ENCODE results near the gene WBP2. TPM values are rescaled to one million over a fixed set of nuclear protein-coding genes. Genes with fewer than 3 reads are reported as not detected.

The WBP2 gene
- total RNA-seq, 1 experiment from 2014 or later = 51.8 TPM

- Histone ChIP-seq H3K79me2 (ENCODE audit: low read length) (peaks cover 7% of the 10 kb centered on the region; the same call in 1 of the 2 replicates), H3K27ac (ENCODE audit: low read length) (no peak overlapping the region), H2AFZ (ENCODE audit: low read length) (no peak overlapping the region), H3K9me3 (ENCODE audit: low read length) (no peaks in the 10 kb centered on the region), H3F3A (ENCODE audit: low read length, unreplicated experiment) (no peaks in the 10 kb centered on the region), H3K4me1 (ENCODE audit: insufficient read depth, low read length) (peaks cover 19% of the 10 kb centered on the region), H3K4me2 (ENCODE audit: low read length) (no peak overlapping the region), H4K20me1 (ENCODE audit: low read length) (no peaks in the 10 kb centered on the region), H3K27me3 (ENCODE audit: low read length) (no peaks in the 10 kb centered on the region), H3K4me3 (ENCODE audit: low read length) (no peak overlapping the region), H3K9ac (ENCODE audit: low read length) (no peak overlapping the region), H3K36me3 (ENCODE audit: low read depth, low read length) (no peaks in the 10 kb centered on the region; the same call in 1 of the 2 replicates), H3K9me2 (replicated peaks; ENCODE audit: low read length) (no peaks in the 10 kb centered on the region)
- no TSS peak for BruUV-seq (replicated peaks)
- no peak for ATAC-seq
- intact Hi-C loops (cut with micrococcal nuclease) = no loop called here
- TF ChIP-seq, protein P1, sequence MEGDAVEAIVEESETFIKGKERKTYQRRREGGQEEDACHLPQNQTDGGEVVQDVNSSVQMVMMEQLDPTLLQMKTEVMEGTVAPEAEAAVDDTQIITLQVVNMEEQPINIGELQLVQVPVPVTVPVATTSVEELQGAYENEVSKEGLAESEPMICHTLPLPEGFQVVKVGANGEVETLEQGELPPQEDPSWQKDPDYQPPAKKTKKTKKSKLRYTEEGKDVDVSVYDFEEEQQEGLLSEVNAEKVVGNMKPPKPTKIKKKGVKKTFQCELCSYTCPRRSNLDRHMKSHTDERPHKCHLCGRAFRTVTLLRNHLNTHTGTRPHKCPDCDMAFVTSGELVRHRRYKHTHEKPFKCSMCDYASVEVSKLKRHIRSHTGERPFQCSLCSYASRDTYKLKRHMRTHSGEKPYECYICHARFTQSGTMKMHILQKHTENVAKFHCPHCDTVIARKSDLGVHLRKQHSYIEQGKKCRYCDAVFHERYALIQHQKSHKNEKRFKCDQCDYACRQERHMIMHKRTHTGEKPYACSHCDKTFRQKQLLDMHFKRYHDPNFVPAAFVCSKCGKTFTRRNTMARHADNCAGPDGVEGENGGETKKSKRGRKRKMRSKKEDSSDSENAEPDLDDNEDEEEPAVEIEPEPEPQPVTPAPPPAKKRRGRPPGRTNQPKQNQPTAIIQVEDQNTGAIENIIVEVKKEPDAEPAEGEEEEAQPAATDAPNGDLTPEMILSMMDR (conservative IDR thresholded peaks at IDR 0.05; ENCODE audit: low read depth, low read length) = no peak
- TF ChIP-seq EZH2 (IDR thresholded peaks at IDR 0.05; ENCODE audit: low read length, unreplicated experiment) (no peak), EZH2phosphoT487 (IDR thresholded peaks at IDR 0.05; ENCODE audit: borderline replicate concordance, low read length) (no peak)
- no peak for DNase-seq
- ChIA-PET CTCF (interaction anchor here (0.7 kb wide), 2 partner anchors 36 to 37 kb away, joined by 3 to 6 read pairs; no protein-coding TSS in a partner anchor), POLR2A (ENCODE audit: unreplicated experiment) (no interaction called here)
Measured at GRCh38 chr17:75839942-75840798, 15.0 kb downstream of the WBP2 start.

DNA sequence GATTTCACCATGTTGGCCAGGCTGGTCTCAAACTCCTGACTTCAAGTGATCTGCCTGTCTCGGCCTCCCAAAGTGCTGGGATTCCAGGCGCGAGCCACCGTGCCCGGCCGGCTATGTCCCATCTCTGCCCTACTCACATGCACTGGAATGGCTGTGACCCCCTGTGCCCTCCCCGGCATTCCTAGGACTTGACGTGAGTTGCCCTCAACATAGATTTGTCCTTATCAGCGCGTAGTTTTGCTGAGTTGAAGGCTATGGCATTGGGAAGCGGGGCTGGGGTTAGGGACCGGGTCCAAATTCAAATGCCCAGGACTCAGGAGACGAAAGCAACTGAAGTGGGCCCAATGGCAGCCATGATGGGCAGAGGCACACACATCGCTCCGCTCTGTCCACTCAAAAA is 16.7 kb downstream of the WBP2 start:
- no peaks in the 10 kb centered on the region for H4K20me1 ChIP-seq (ENCODE audit: low read length)
- H3K9ac ChIP-seq (ENCODE audit: low read length) = no peak overlapping the region
- H3K4me2 ChIP-seq (ENCODE audit: low read length) = no peak overlapping the region
- no peaks in the 10 kb centered on the region for H3F3A ChIP-seq (ENCODE audit: low read length, unreplicated experiment)
- no TSS peak for BruUV-seq (replicated peaks)
- intact Hi-C loops (cut with micrococcal nuclease) = no loop called here
- no peaks in the 10 kb centered on the region for H3K9me3 ChIP-seq (ENCODE audit: low read length)
- H3K9me2 ChIP-seq (replicated peaks; ENCODE audit: low read length) = no peaks in the 10 kb centered on the region
- ATAC-seq (no peak), DNase-seq (no peak)
- H3K4me3 ChIP-seq (ENCODE audit: low read length) = no peak overlapping the region
- no peaks in the 10 kb centered on the region for H3K79me2 ChIP-seq (ENCODE audit: low read length)
- no peak overlapping the region for H2AFZ ChIP-seq (ENCODE audit: low read length)
- peaks cover under 1% of the 10 kb centered on the region; the same call in 1 of the 2 replicates for H3K4me1 ChIP-seq (ENCODE audit: insufficient read depth, low read length)
- no peaks in the 10 kb centered on the region for H3K27me3 ChIP-seq (ENCODE audit: low read length)
- POLR2A ChIA-PET (ENCODE audit: unreplicated experiment) = no interaction called here
- H3K27ac ChIP-seq (ENCODE audit: low read length) = no peak overlapping the region
- no peaks in the 10 kb centered on the region; the same call in 1 of the 2 replicates for H3K36me3 ChIP-seq (ENCODE audit: low read depth, low read length)
- TF ChIP-seq EZH2phosphoT487 (IDR thresholded peaks at IDR 0.05; ENCODE audit: borderline replicate concordance, low read length) (no peak), EZH2 (IDR thresholded peaks at IDR 0.05; ENCODE audit: low read length, unreplicated experiment) (no peak)
- CTCF ChIA-PET = no interaction called here

DNA sequence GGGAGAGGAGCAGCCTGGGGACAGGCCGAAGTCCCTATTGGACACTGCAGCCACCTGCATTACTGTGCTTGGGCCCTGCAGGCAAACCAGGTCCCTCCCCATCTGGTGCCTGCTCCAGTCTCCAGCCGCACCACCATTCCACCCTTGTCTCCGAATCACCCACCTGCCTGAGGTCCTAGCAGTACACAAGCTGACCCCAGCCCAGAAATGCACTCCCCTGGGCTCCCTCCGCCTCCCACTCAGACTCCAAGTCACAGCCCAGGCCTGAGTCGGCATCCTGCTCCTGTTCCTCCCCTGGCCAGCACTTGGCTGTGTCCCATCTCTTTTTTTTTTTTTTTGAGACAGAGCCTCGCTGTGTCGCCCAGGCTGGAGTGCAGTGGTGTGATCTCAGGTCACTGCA is 17.2 kb downstream of the WBP2 start:
- POLR2A ChIA-PET (ENCODE audit: unreplicated experiment) = interaction anchor here (0.7 kb wide), 1 partner anchor 519 kb away, joined by 5 read pairs; no protein-coding TSS in a partner anchor
- BruUV-seq (replicated peaks) = no TSS peak
- Histone ChIP-seq H4K20me1 (ENCODE audit: low read length) (no peaks in the 10 kb centered on the region), H2AFZ (ENCODE audit: low read length) (no peak overlapping the region), H3K9me3 (ENCODE audit: low read length) (no peaks in the 10 kb centered on the region), H3K36me3 (ENCODE audit: low read depth, low read length) (no peaks in the 10 kb centered on the region; the same call in 1 of the 2 replicates), H3K4me2 (ENCODE audit: low read length) (no peak overlapping the region), H3K9ac (ENCODE audit: low read length) (no peak overlapping the region), H3K27me3 (ENCODE audit: low read length) (no peaks in the 10 kb centered on the region), H3K27ac (ENCODE audit: low read length) (no peak overlapping the region), H3K9me2 (replicated peaks; ENCODE audit: low read length) (no peaks in the 10 kb centered on the region), H3F3A (ENCODE audit: low read length, unreplicated experiment) (no peaks in the 10 kb centered on the region), H3K4me1 (ENCODE audit: insufficient read depth, low read length) (no peaks in the 10 kb centered on the region), H3K79me2 (ENCODE audit: low read length) (no peaks in the 10 kb centered on the region), H3K4me3 (ENCODE audit: low read length) (no peak overlapping the region)
- ATAC-seq (no peak), DNase-seq (no peak)
- TF ChIP-seq EZH2 (IDR thresholded peaks at IDR 0.05; ENCODE audit: low read length, unreplicated experiment) (no peak), EZH2phosphoT487 (IDR thresholded peaks at IDR 0.05; ENCODE audit: borderline replicate concordance, low read length) (no peak)
- TF ChIP-seq, protein P1 (conservative IDR thresholded peaks at IDR 0.05; ENCODE audit: low read depth, low read length) = no peak
- CTCF ChIA-PET = no interaction called here
- intact Hi-C loops (cut with micrococcal nuclease) = no loop called here
